GM21381 (cell line): ENCODE measurements around the gene LYSMD1.

Source experiments
- ATAC-seq: cut with Tn5 transposase; IDR thresholded peaks from one replicate; pipeline ENCODE4 v1.9.1; 2021; ENCODE audit warnings: mild to moderate bottlenecking, moderate library complexity; ENCODE audit not compliant: unreplicated experiment

LYSMD1 gene

DNA sequence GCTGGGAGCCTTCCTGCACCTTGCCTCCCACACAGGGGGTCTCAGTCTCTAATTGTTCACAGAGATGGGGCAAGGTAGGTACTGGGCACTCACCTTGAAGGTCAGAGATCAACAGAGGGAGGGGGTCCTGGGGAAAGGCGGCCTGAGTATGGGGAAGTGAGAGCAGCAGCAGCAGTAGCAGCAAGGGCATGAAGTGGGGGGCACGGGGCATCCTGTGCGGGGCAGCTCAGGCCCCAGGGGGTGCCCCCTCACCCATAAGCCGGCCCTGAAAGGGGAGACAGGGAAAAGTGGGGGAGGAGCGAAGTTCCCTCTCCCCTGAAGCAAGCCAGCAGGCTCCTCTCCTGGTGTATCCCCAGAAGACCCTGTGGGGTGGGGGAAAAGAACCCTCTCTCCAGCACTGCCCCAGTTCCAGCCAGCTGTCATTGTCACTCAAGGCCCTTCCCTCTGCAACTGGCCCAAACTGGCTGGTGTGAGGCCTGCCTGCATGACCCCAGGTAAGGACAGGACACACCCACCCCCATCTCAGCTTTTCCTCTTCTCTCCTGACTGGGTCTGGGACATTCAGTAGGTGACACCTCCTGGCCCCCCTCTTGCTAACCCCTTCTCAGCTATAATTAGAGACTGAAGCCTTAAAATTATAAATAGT lies 23.2 kb downstream of the LYSMD1 start:
- no peak for ATAC-seq

- ATAC-seq, result no peak
These were observed 27.9 kb downstream of the LYSMD1 start for GRCh38 chr1:151137789-151138188.

GRCh38 chr1:151135433-151136385 lies 30.0 kb downstream of the LYSMD1 start:
- no peak for ATAC-seq

DNA sequence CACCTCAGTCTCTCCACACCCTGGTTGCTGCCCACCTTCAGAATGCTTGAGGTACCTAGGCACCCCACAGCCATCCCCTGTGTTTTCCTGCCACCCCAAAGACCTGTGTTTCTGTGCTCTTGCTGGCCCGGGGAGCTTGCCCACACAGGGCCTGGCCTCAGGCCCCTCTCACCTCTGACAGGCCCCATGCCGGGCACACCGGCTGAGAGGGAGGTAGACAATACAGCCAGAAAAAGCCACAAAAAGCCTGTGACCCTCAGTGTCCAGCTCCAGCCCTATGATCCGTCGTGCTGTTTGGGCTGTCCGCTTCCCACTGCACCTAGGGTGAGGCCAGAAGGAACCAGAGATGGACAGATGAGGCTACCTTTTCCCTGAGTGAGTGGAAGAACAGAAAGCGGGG lies 30.7 kb downstream of the LYSMD1 start:
- ATAC-seq, result no peak

DNA sequence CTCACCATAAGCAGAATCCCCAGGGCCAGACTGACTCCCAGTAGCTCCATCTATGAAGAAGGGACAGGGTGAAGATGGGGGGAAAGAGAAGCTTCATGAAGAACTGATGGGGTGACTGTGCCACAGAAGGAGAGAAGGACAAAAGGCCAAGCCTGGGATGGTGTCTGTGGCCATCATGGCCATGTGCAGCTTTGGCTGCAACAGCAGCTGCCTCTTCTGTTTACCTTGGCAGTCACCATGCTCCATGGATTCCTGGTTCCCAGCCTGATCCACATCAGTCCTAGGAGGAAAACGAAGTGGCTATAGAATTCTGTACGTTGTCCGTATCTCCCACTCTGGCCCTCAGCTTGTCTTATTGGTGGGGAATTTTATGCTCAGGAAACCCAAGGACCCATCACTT lies 31.3 kb downstream of the LYSMD1 start:
- no peak for ATAC-seq

- ATAC-seq, result no peak
These were observed 32.5 kb downstream of the LYSMD1 start for GRCh38 chr1:151133018-151133806.

DNA sequence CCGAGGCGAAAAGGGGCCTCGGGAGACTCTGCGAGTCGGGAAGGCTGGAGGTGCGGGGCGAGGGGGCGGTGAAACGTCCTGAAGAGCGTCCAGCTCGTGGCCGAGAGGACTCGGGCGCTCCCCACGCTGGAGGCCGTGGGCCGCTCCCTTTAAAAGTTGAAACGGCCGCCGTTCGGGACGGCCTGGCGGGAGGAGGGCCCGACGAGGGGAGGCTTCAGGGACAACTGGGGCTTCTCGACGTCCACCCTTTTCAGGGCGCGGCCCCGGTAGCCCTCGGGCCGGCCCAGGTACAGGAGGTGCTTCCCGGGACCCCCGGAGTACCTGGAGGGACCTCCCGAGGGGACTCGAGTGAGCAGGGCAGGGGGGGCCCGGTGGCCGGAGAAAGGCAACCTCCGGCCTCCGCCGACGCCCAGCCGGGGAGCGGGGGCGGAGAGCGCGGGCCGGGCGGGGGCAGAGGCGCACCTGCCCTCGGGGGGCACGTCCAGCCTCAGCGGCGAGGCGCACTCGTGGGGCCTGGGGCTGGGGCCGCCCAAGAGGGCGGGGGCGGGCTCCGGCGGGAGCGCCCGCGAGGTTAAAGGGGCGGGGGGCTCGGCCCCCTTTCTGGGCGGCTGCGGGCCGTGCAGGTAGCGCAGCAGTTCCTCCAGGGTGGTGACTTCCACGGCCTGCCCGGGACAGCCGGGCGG lies 33.2 kb downstream of the LYSMD1 start:
- ATAC-seq, result no peak

DNA sequence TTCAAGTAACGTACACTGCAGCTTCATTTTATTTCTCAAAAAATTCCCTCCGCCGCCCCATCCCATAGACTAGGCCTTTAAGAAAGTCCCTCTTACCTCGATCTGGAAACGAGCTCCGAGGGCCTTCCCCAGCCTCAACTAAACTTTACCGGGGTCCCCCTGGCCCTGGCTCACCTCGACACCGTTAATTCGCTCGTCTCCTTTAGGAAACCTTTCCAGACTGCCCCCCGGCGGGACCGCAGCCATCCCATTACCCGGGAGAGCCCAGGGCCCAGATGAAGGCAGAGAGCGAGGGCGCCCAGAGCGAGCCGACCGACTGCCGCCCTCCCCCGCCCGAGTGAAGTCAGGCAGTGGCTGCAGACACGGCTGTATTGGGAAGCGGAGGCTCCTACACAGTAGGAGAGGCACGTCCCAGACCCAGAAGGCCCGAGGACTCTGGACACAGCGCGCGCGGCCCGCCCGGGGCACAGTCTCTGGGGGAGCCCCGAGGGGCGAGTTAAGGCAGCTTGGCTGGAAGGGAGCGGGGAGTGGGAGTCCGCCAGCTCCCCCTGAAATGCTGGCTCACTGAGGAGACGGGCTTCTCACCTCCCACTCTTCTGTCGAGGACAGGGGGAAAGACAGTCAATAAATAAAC lies 33.9 kb downstream of the LYSMD1 start:
- no peak for ATAC-seq

- no peak for ATAC-seq
These were observed 34.6 kb downstream of the LYSMD1 start for GRCh38 chr1:151130987-151131586.

- no peak for ATAC-seq
These were observed 36.9 kb downstream of the LYSMD1 start for GRCh38 chr1:151128800-151129199.

DNA sequence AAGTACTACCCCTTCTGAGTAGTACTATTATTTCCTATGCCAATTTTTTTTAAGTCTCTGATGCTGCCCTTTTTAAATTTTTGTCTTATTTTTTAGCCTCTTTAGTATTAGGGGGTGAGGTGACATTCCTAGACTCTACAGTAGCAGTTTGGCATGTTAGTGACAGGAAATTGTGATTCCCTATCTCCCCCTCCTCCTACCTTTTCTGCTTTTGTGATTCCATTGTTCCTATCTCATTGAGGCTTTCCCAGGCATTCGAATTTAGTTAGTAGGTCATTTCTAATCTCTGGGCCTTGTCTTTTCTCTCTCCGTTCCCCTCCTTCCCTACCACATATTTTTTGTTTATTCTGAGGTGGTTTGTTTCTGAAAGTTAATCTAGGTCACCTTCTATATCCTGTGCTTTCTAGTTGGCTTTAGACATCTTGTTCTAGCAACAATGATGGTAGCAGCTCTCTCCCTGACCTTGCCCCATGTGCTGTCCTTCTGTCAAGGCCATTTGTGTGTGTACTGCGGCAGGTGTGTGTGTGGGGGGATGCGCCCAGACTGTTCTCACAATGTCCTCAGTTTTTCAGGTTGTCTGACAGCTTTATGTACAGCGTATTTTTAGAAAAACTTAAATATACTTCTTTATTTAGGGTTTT lies 40.8 kb downstream of the LYSMD1 start:
- ATAC-seq, result no peak

GRCh38 chr1:151113877-151114276 lies 51.8 kb downstream of the LYSMD1 start:
- no peak for ATAC-seq
